Stromal cell of bone marrow (primary cell): ENCODE data around the gene CALML4.

ENCODE experiments used
- DNase-seq: peaks from one replicate; pipeline ENCODE4 v3.0.0-alpha.2; 2012; ENCODE audit warnings: low read depth

The CALML4 gene

GRCh38 chr15:68143785-68144184 is 61.3 kb downstream of the CALML4 start:
- no peak for DNase-seq

GRCh38 chr15:68143129-68143528 is 62.0 kb downstream of the CALML4 start:
- no peak for DNase-seq
